Fibroblast of lung (primary cell): ENCODE measurements around the gene GXYLT1.

Experiments used
- CTCF ChIP-seq, 2 donors: IDR thresholded peaks in 1 of 2; conservative IDR thresholded peaks in 1 of 2; 1 replicate in 1 of 2; 2 replicates in 1 of 2; pipeline ENCODE4 v1.5.1; 2011 to 2012; ENCODE audit warnings: low read length in 2 of 2, control low read depth in 1 of 2, inconsistent platforms in 1 of 2, low read depth in 1 of 2, mild to moderate bottlenecking in 1 of 2
- EZH2 ChIP-seq: IDR thresholded peaks from 2 replicates; pipeline ENCODE4 v1.5.1; 2012; ENCODE audit warnings: low read length, control low read depth, mild to moderate bottlenecking; ENCODE audit errors: missing control alignments

GRCh38 chr12:42056130-42056529 is 88.5 kb downstream of the GXYLT1 start:
- TF ChIP-seq CTCF (conservative IDR thresholded peaks at IDR 0.05 in 1 of 2, IDR thresholded peaks at IDR 0.05 in 1 of 2; ENCODE audit: low read depth in 1 of 2, low read length in 2 of 2) (no peak), EZH2 (no peak)
